HG03108 (cell line): ENCODE results near the gene CD151.
A peak's percentile ranks its signal among the peaks of the same experiment; 100 is the strongest.

Experiments
- ATAC-seq: cut with Tn5 transposase; IDR thresholded peaks from one replicate; pipeline ENCODE4 v1.9.1; 2021; ENCODE audit warnings: moderate library complexity; ENCODE audit not compliant: unreplicated experiment

CD151 gene

DNA sequence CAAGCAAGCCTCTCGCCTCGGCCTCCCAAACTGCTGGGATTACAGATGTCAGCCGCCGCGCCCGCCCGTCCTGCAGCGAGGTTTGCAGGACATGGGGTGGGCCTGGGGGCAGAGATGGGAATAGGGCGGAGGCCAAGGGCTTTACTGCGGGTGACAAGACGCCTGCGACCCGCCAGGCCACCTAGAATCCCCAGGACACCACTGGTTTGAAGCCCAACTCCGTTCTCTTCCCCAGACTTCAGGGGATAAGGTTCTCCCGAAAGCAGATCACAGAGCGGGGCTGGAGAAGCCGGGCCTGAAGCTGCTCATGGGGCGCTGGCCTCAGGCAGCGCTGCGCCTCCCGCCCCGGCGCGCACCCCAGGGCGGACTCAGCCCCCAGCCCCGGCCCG lies 9.2 kb downstream of the CD151 start:
- ATAC-seq: peak; percentile 18

- ATAC-seq: peak; percentile 57
Measured at GRCh38 chr11:842370-843002, 9.7 kb downstream of the CD151 start, which contains the start of the genes POLR2L and TSPAN4. POLR2L (minus strand) TSS chr11:842529; CDS start chr11:842508, 21 bp downstream. TSPAN4 (plus strand) TSS chr11:842852; CDS start chr11:850305, 7,453 bp downstream.

DNA sequence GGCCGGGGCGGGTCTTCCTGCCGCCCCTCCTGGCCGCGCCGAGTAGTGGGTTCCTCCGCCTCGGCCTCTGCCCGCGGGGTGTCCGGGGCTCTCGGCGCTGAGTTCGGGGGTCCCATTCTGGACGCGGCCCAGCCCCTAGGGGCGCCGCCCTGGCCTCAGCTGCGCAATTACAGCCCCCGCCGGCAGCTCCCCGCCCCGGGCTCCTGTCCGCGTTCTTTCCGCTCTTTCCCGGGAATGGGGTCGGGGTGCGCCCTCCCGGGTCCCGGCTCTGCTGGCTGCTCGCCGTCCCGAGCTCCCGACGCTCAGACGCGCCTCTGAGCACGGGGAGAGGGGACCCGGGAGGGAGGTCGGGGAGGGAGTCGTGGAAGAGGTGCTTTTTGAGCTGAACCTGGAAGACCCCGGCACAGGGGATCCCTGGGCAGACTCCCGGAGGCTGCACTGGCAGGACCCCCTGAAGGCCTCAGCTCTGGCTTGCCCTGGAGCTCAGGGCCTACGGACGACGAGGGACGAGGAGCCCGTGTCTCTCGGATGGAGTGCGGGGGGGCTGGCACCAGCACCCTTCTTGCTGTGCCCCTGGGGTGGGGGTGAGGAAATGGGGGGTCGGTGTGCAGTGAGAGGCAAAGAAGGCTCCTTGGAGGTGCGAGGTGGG lies 10.5 kb downstream of the CD151 start:
- no peak for ATAC-seq

DNA sequence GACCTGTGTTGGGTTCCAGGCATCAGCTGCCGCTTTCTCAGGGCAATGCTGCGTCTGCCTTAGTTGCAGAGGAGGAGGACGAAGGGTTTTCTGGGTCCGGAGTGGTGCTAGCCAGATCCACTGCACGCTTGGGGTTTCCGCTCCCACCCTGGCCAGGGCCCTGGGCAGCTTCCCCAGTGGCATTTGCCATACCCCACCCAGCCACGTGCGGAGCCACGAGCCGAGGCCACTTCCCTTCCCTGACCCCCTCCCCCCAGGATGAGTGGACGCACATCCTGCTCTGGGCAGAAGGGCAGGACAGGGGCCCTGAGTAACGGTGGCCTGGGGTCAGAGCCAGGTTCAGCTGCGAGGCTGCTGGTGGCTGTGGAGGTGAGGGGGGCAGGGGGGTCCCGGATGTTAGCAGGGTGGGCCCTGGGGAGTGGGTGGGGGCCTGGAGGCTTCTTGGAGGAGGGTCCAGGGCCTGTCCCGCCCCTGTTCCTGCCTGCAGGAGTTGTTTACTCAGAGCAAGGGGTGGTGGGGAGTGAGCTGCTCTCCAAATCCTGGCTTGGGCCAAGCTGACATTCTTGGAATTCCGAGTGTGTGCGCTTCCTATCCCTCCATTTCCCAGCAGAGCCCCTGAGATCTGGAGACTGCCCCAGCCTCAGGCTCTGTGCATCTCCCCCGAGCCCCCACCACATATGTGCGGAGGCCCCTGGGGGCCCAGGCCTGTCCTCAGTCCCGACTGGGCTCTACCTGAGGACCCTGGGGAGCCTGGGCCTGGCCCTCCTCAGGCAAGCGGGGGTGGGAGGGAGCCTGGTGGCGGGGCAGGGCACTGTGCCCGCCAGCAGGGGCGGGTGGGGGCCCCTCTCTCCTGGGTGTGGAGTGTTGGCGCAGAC lies 11.3 kb downstream of the CD151 start:
- no peak for ATAC-seq

DNA sequence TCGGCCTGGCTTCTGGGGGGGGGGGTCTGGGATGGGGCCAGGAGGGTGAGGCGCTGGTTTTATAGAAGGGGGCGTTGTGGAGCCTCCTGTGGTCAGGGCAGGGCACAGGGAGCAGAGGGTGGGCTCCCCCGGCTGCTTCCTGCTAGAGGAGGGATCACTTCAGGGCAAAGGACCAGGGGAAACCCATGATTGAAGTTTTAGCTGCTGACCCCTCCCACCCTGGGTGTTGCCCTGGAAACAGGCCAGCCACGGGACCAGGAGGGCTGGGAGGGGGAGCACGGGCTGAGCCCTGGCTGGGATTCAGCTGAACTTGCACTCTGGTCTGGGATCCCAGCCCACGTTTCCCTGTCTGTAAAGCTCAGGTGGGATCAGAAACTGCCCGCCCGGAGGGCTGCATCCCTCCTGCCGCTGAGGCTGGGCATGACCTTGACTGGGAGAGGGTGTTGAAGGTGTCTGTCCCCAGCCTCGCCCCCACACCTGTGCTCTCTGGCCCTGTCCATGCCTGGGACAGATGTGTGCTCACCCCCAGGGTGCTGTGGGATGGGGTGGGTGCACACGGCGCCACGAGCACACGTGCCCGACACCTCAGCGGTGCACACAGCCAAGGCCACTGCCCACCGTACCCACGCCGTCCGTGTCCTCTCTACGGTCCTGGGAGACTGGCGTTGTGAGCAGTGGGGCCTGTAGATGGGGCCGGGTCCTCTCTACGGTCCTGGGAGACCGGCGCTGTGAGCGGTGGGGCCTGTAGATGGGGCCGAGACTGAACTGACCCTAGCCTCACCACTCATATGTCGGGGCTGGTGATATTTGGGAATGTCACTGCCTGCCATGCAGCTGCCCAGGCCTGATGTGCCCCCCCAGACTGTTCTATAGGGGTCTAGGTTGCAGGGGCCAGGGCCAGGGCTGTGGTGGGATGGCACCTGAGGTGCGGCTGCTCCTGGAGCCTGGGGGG lies 12.2 kb downstream of the CD151 start:
- ATAC-seq: no peak

DNA sequence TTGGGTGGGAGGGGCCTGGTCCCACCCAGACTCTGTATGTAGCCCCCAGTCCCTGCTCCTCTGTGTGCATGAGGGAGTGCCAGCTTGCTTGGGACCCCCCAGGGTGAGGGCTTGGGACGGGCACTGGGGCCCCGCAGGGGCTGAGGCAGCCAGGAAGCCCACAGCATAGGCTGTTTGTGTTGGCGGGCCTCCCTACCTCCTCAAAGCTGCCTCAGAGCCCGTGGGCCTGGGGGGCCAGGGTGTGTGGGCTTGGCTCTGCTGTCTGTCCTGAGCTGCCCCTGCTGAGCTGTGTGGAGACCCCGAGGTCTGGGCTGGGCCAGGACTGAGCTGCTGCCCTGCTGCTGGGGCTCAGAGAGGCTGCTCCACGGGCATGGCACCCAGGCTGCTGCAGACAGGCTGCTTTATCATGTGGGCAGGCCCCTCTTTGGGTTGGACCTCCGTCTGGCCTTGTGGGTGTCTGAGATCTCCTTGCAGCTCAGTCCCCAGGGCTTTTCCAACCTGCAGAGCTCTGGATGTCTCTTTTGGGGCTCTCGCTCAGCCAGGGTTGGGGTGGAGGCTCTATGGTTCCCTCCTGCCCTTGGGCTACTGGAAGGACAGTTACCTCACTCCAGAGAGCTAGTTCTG lies 13.2 kb downstream of the CD151 start:
- ATAC-seq: no peak

DNA sequence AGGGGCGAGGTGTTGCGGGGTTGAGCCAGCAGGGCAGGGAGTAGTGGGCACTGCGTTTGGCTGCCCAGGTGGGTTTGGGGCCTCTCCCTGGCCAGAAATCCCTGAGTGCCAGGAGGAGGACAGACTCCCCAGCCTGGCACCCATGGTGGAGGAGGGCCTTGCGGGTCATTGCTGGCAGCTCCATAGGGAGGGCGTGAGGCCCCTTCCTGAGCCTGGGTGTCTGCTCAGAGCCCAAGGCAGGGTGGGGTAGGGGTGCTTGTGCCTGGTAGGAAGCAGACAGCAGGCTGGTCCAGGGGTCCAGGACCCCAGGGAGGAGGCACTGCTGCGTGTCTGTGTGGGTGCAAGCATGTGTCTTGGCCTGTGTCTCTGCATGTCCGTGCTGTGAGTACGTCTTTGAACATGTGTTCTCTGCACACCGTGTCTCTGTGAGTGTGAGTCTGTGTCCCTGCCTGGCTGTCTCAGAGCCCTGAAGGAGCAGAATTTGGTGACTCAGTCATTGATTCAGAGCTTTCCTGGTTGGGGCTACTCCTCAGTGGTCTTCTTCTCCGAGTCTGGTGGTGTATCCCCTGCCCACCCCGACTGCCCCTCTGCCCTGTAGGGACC lies 13.8 kb downstream of the CD151 start:
- no peak for ATAC-seq

GRCh38 chr11:847876-848275 lies 15.1 kb downstream of the CD151 start:
- ATAC-seq: no peak

GRCh38 chr11:848380-848931 lies 15.7 kb downstream of the CD151 start:
- ATAC-seq: no peak

GRCh38 chr11:849104-849824 lies 16.5 kb downstream of the CD151 start:
- no peak for ATAC-seq

DNA sequence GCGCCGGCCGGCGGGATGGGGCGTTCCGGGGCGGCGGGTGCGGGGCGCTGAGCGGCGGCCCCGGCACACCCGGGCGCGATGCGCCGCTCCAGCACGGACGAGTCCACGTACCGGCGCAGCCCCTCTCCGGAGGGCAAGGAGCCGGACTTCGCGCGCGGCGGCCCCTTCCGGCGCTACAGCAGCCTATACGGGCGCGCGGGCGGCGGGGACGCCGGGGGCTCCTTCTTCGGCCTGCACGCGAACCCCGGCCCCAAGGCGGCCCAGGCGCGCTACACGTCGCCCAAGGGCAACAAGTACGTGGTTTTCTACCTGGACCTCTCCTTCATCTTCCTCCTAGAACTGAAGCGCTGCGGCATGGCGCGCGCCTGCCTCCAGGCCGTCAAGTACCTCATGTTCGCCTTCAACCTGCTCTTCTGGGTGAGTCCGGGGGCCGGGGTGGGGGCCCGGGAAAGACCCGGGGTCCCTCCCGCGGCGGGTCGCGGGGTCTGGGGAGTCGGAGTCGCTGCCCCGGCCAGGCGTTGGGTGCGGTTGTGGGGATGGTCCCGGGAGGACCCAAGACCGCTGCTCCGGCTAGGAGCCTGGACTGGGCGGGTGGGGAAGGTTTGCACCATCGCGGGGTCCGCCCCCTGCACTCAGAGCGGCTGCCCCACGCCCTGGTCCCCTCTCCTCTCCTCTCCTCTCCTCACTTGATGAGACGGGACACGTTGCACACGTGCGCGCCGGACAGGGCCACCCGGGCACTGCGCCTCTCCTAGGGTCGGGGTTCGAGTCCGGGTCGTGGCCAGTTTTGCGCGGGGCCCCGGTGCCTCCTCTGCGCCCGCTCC lies 17.4 kb downstream of the CD151 start:
- ATAC-seq: no peak

GRCh38 chr11:850775-851763 lies 18.3 kb downstream of the CD151 start:
- ATAC-seq: no peak

DNA sequence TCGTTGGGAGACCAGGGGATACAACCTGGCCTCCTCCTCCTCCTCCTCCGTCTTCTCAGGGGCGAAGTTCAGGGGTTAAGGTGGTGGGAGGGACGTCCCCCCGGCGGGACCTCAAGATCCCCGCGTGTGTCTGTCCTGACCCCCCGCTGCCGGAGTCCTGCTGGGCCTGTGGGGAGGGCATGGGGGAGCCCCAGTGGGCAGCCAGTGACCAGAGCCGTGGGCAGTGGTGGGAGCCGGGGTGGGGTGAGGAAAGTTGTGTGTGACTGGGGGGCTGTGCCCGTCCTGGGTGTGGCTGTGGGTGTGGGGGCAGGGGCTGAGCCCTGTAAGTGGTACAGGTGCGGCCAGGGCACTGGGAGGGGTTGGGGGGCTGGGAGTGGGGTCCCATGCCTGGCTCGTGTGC lies 20.0 kb downstream of the CD151 start:
- ATAC-seq: no peak

- ATAC-seq: no peak
Measured at GRCh38 chr11:853682-854448, 21.1 kb downstream of the CD151 start.

- ATAC-seq: no peak
Measured at GRCh38 chr11:854601-855329, 22.0 kb downstream of the CD151 start.
